CD8-positive, alpha-beta memory T cell (primary cell): ENCODE data around the gene ZNF530. TPM values are rescaled to one million over a fixed set of nuclear protein-coding genes. Genes with fewer than 3 reads are reported as not detected.

ENCODE experiments used
- CTCF ChIA-PET: fragments of 350-600 bp; sonication (Branson Sonifier 250); formaldehyde crosslinking; loops from one replicate; lab custom pipeline; 2021; ENCODE audit warnings: antibody characterized with exemption; lab: Charles Lee
- POLR2A ChIA-PET: fragments of 350-600 bp; sonication (Branson Sonifier 250); formaldehyde crosslinking; loops from one replicate; lab custom pipeline; 2021; ENCODE audit warnings: antibody characterized with exemption; lab: Charles Lee
- DNase-seq, 5 donors: peaks; one replicate each; pipeline versions ENCODE4 v3.0.0 to v3.0.0-alpha.2; 2020 to 2022; ENCODE audit warnings: mixed read lengths in 1 of 5
- H3K27ac ChIP-seq: one replicate; pipeline ENCODE4 v1.7.0; 2013; ENCODE audit warnings: low read depth, mild to moderate bottlenecking, low read length, moderate library complexity
- H3K27me3 ChIP-seq: 2 replicates; pipeline ENCODE4 v1.7.0; 2013; ENCODE audit warnings: low read length, mild to moderate bottlenecking; ENCODE audit not compliant: insufficient read depth, poor library complexity, severe bottlenecking
- H3K36me3 ChIP-seq: 2 replicates; pipeline ENCODE4 v1.7.0; 2013; ENCODE audit warnings: mild to moderate bottlenecking, low read length, moderate library complexity; ENCODE audit not compliant: insufficient read depth
- H3K4me1 ChIP-seq: 2 replicates; pipeline ENCODE4 v1.7.0; 2013; ENCODE audit warnings: mild to moderate bottlenecking, low read length, moderate library complexity; ENCODE audit not compliant: insufficient read depth
- H3K4me3 ChIP-seq: 2 replicates; pipeline ENCODE4 v1.7.0; 2013; ENCODE audit warnings: mild to moderate bottlenecking, low read length
- H3K9me3 ChIP-seq: 2 replicates; pipeline ENCODE4 v1.7.0; 2013; ENCODE audit warnings: mild to moderate bottlenecking, low read length
- H3K27ac Mint-ChIP-seq, 8 donors: one replicate each; pipeline ENCODE4 v1.8.0; 2020 to 2021; ENCODE audit warnings: mixed read lengths in 8 of 8, mild to moderate bottlenecking in 6 of 8, inconsistent platforms in 3 of 8, moderate library complexity in 3 of 8
- H3K27me3 Mint-ChIP-seq, 2 donors: one replicate each; pipeline ENCODE4 v1.8.0; 2020 to 2021; ENCODE audit warnings: mixed read lengths in 2 of 2, mild to moderate bottlenecking in 1 of 2, moderate library complexity in 1 of 2
- H3K36me3 Mint-ChIP-seq, 3 donors: one replicate each; pipeline ENCODE4 v1.8.0; 2020 to 2021; ENCODE audit warnings: mixed read lengths in 3 of 3, inconsistent platforms in 1 of 3, mild to moderate bottlenecking in 1 of 3
- H3K4me1 Mint-ChIP-seq, 3 donors: one replicate each; pipeline ENCODE4 v1.8.0; 2020 to 2021; ENCODE audit warnings: mixed read lengths in 3 of 3, inconsistent platforms in 1 of 3, mild to moderate bottlenecking in 1 of 3
- H3K4me3 Mint-ChIP-seq, 7 donors: one replicate each; pipeline ENCODE4 v1.8.0; 2020 to 2021; ENCODE audit warnings: mixed read lengths in 7 of 7, mild to moderate bottlenecking in 6 of 7, moderate library complexity in 4 of 7, inconsistent platforms in 2 of 7
- H3K9me3 Mint-ChIP-seq, 5 donors: one replicate each; pipeline ENCODE4 v1.8.0; 2020 to 2022; ENCODE audit warnings: mixed read lengths in 5 of 5, mild to moderate bottlenecking in 3 of 5, moderate library complexity in 2 of 5, inconsistent platforms in 1 of 5
- polyA plus RNA-seq: library from polyadenylated mRNA; unstranded; fragments of 300-500 nt; fragmentation: Illumina TruSeq; gene quantifications from one replicate; pipeline ENCODE4 v1.2.3, GENCODE V29; 2021
- total RNA-seq, 2 experiments: library from RNA; stranded (reverse); gene quantifications; one replicate each; pipeline ENCODE4 v1.2.3, GENCODE V29; 2021

The ZNF530 gene
- total and polyA plus RNA-seq, 3 experiments from 2014 or later = 6.2 to 12.6 (median 10.5) TPM

DNA sequence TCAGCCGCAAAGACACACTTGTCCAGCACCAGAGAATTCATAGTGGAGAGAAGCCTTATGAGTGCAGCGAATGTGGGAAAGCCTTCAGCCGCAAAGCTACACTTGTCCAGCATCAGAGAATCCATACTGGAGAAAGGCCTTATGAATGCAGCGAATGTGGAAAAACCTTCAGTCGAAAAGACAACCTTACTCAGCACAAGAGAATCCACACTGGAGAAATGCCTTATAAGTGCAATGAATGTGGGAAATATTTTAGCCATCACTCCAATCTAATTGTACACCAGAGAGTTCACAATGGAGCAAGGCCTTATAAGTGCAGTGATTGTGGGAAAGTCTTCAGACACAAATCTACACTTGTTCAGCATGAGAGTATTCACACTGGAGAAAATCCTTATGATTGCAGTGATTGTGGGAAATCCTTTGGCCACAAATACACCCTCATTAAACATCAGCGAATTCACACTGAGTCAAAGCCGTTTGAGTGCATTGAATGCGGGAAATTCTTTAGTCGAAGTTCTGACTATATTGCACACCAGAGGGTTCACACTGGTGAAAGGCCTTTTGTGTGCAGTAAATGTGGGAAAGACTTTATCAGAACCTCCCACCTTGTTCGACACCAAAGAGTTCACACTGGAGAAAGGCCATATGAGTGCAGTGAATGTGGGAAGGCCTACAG, 21.1 kb downstream of the ZNF530 start:
- Histone ChIP-seq H3K27me3 (no peaks in the 10 kb centered on the region), H3K4me3 (peak overlapping the region; percentile 18), H3K9me3 (peaks cover 97% of the 10 kb centered on the region), H3K36me3 (peaks cover 53% of the 10 kb centered on the region), H3K4me1 (no peaks in the 10 kb centered on the region), H3K27ac (no peak overlapping the region)
- DNase-seq = no peak
- H3K27me3 Mint-ChIP-seq = peaks cover 0 to 1% of the 10 kb centered on the region in 2 donors
- no peak overlapping the region for H3K27ac Mint-ChIP-seq
- H3K9me3 Mint-ChIP-seq = peaks cover 61 to 100% (median 97%) of the 10 kb centered on the region in 5 donors
- no peak overlapping the region for H3K4me3 Mint-ChIP-seq
- H3K4me1 Mint-ChIP-seq = peaks cover 17 to 23% (median 22%) of the 10 kb centered on the region in 3 donors
- ChIA-PET CTCF (no interaction called here), POLR2A (no interaction called here)
- peaks cover 48 to 85% (median 82%) of the 10 kb centered on the region in 3 donors for H3K36me3 Mint-ChIP-seq

DNA sequence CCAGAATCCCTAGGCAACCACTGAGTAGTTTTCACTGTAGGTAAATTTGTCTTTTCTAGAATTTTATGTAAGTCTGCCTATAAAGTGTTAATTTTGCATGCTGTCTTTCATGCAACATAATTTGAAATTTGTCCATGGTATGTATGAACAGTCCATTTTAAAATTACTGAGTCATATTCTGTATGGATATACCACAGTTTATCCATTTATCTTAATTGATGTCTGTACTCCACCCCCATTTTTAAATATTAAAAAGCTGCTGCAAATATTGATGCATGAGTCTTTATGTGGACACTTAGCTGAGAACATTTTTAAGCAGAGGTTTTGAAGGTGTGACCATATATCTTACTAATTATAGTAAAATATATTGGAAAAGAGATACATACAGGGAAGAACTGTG, 23.4 kb downstream of the ZNF530 start:
- Mint-ChIP-seq H3K9me3 (peaks cover 48 to 95% (median 90%) of the 10 kb centered on the region in 5 donors), H3K27me3 (peaks cover 0 to 1% of the 10 kb centered on the region in 2 donors), H3K4me1 (peaks cover 3 to 9% (median 4%) of the 10 kb centered on the region in 3 donors), H3K36me3 (peaks cover 34 to 62% (median 59%) of the 10 kb centered on the region in 3 donors), H3K4me3 (no peak overlapping the region), H3K27ac (no peak overlapping the region)
- POLR2A ChIA-PET = interaction anchor here (0.7 kb wide), 1 partner anchor 251 kb away, joined by 4 read pairs; no protein-coding TSS in a partner anchor
- no peak overlapping the region for H3K4me3 ChIP-seq
- H3K9me3 ChIP-seq = peaks cover 74% of the 10 kb centered on the region
- no peak for DNase-seq
- CTCF ChIA-PET = no interaction called here
- peaks cover 31% of the 10 kb centered on the region for H3K36me3 ChIP-seq
- no peaks in the 10 kb centered on the region for H3K27me3 ChIP-seq
- no peaks in the 10 kb centered on the region for H3K4me1 ChIP-seq
- H3K27ac ChIP-seq = no peak overlapping the region

DNA sequence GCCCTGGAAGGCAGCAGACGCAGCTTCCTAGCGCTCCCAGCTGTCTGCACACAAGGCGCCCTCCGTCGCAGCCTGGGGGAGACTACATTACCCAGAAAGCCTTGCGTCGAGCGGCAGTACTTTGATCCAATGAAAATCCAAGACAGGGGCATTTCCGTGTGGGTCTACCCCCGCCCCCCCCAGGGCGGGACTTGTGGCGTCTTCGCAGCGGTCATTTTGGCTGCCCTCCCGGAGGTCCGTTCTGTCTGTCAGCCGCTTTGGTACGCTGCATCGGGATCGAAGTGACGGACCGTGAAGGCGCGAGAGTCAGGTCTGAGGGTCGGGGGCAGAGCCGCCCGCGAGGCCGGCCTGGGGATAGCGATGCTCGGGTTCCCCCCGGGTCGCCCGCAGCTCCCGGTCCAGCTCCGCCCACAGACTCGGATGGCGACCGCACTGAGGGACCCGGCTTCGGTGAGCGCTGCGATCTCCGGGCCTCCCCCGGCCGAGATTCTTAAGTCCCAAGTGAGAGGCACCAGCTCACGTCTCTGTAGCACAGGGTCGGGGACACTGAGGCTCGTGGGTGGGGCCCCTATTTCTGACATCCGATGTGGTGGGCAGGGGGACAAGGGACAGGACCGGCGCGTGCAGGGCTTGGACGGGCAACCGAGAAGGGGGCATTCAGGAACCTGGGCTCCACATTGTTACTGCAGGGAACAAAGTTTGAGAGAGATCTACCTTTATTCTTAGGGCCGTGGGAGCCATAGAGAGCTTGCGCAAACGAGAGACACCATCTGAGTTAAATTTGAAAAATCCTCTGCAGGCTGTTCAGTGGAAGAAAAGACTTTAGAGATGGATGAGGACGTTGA, 33.5 kb downstream of the ZNF530 start, which contains the start of gene ZNF211:
Gene ZNF211 (plus strand): TSS at position 182 of the 845 bp plus-strand sequence. CDS start 179 bp downstream, at position 361.
- POLR2A ChIA-PET = interaction anchor here (0.7 to 1.5 kb wide), 4 partner anchors 16 to 76 kb away, joined by 3 to 9 read pairs (median 6); partner anchors contain the start of genes ZNF134, ZNF154 and ZNF530

DNA sequence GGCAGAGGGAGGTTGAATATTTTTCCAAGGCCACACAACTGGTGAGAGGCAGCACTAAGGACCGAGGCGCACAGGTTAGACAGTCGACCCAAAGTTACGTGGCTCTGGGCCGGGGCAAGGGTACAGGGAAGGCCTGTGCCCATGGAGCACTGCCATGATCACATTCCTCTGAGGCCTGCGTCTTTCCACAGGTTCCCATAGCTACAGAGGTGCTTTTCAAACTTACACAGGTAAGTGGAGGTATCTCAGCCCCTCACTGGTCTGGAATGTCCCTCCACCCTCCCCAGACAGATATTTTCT, 34.1 kb downstream of the ZNF530 start:
- CTCF ChIA-PET = interaction anchor here (1.0 to 1.5 kb wide), 2 partner anchors 227 to 369 kb away, joined by 3 read pairs; partner anchors contain the start of gene ZNF606
- H3K36me3 ChIP-seq = peaks cover 25% of the 10 kb centered on the region
- H3K27ac ChIP-seq = no peak overlapping the region
- H3K27me3 ChIP-seq = no peaks in the 10 kb centered on the region
- H3K9me3 ChIP-seq = peaks cover 26% of the 10 kb centered on the region
- Mint-ChIP-seq H3K4me3 (peak overlapping the region; percentile 89 to 98 (median 94)), H3K27me3 (no peaks in the 10 kb centered on the region), H3K27ac (peak overlapping the region in 7 of 8 donors; percentile 73 to 94 (median 91)), H3K36me3 (peaks cover 32 to 55% (median 54%) of the 10 kb centered on the region in 3 donors), H3K9me3 (peaks cover 24 to 49% (median 41%) of the 10 kb centered on the region in 5 donors), H3K4me1 (peaks cover 26 to 34% (median 34%) of the 10 kb centered on the region in 3 donors)
- no peak for DNase-seq
- POLR2A ChIA-PET = interaction anchor here (1.4 to 1.5 kb wide), 2 partner anchors 20 to 75 kb away, joined by 8 to 9 read pairs; partner anchors contain the start of genes ZNF134 and ZNF154
- H3K4me3 ChIP-seq = peak overlapping the region; percentile 91
- peaks cover 15% of the 10 kb centered on the region for H3K4me1 ChIP-seq

More for the DNA sequence above, 33.5 kb downstream of the ZNF530 start, which contains the start of gene ZNF211:
- H3K4me1 ChIP-seq = peaks cover 15% of the 10 kb centered on the region
- no peaks in the 10 kb centered on the region for H3K27me3 ChIP-seq
- H3K9me3 ChIP-seq = peaks cover 21% of the 10 kb centered on the region
- peak within 1 kb of the TSS; percentile 77 for H3K27ac ChIP-seq
- Mint-ChIP-seq H3K9me3 (peaks cover 18 to 48% (median 36%) of the 10 kb centered on the region in 5 donors), H3K36me3 (peaks cover 27 to 49% (median 49%) of the 10 kb centered on the region in 3 donors), H3K27ac (peak within 1 kb of the TSS; percentile 73 to 94 (median 90)), H3K27me3 (no peaks in the 10 kb centered on the region), H3K4me3 (peak within 1 kb of the TSS; percentile 89 to 98 (median 94)), H3K4me1 (peaks cover 26 to 34% (median 34%) of the 10 kb centered on the region in 3 donors)
- peak within 1 kb of the TSS; percentile 91 for H3K4me3 ChIP-seq
- CTCF ChIA-PET = interaction anchor here (1.0 to 1.5 kb wide), 3 partner anchors 19 to 369 kb away, joined by 3 to 9 read pairs (median 3); partner anchors contain the start of genes ZNF134 and ZNF606
- H3K36me3 ChIP-seq = peaks cover 25% of the 10 kb centered on the region
- peak; percentile 73 to 91 (median 84) for DNase-seq

DNA sequence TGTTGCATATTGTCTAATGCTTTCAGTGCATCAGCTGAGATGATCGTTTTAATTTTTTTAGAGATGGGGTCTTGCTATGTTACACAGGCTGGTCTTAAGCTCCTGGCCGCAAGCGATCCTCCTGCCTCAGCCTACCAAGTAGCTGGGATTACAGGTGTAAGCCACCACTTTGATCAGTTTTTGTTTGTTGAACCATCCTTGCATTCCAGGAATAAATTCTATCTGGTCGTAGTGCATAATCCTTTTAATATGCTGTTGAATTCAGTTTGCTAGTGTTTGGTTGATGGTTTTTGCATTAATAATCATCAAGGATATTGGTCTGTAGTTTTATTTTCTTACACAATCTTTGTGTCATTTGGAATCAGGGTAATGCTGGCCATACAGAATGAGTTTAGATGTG, 37.7 kb downstream of the ZNF530 start:
- peaks cover 39 to 77% (median 66%) of the 10 kb centered on the region in 5 donors for H3K9me3 Mint-ChIP-seq
- H3K4me1 ChIP-seq = peaks cover 15% of the 10 kb centered on the region
- H3K27me3 ChIP-seq = no peaks in the 10 kb centered on the region
- peak overlapping the region; percentile 7 for H3K4me3 ChIP-seq
- H3K9me3 ChIP-seq = peaks cover 58% of the 10 kb centered on the region
- peak overlapping the region in 1 of 7 donors; percentile 1 for H3K4me3 Mint-ChIP-seq
- peaks cover 55% of the 10 kb centered on the region for H3K36me3 ChIP-seq
- peaks cover 25 to 30% (median 29%) of the 10 kb centered on the region in 3 donors for H3K4me1 Mint-ChIP-seq
- no peaks in the 10 kb centered on the region for H3K27me3 Mint-ChIP-seq
- POLR2A ChIA-PET = no interaction called here
- no peak overlapping the region for H3K27ac Mint-ChIP-seq
- peak in 1 of 5 donors; percentile 4 for DNase-seq
- CTCF ChIA-PET = no interaction called here
- H3K36me3 Mint-ChIP-seq = peaks cover 64 to 90% (median 87%) of the 10 kb centered on the region in 3 donors
- H3K27ac ChIP-seq = no peak overlapping the region

DNA sequence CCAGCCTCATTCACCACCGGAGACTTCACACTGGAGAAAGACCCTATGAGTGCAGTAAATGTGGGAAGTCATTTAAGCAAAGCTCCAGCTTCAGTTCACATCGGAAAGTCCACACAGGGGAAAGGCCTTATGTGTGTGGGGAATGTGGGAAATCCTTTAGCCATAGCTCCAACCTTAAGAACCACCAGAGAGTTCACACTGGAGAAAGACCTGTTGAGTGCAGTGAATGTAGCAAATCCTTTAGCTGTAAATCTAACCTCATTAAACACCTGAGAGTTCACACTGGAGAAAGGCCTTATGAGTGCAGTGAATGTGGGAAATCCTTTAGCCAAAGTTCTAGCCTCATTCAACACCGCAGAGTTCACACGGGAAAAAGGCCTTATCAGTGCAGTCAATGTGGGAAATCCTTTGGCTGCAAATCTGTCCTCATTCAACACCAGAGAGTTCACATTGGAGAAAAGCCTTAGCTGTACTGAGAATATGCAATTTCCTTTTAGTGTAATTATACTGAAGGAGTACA, 42.1 kb downstream of the ZNF530 start:
- H3K4me3 Mint-ChIP-seq = no peak overlapping the region
- ChIA-PET POLR2A (no interaction called here), CTCF (no interaction called here)
- Histone ChIP-seq H3K27ac (no peak overlapping the region), H3K4me1 (no peaks in the 10 kb centered on the region), H3K9me3 (peaks cover 59% of the 10 kb centered on the region), H3K36me3 (peaks cover 42% of the 10 kb centered on the region), H3K27me3 (no peaks in the 10 kb centered on the region), H3K4me3 (peak overlapping the region; percentile 18)
- H3K27me3 Mint-ChIP-seq = no peaks in the 10 kb centered on the region
- DNase-seq = no peak
- peaks cover 50 to 80% (median 70%) of the 10 kb centered on the region in 3 donors for H3K36me3 Mint-ChIP-seq
- peaks cover 0 to 2% (median 0%) of the 10 kb centered on the region in 3 donors for H3K4me1 Mint-ChIP-seq
- peaks cover 40 to 95% (median 87%) of the 10 kb centered on the region in 5 donors for H3K9me3 Mint-ChIP-seq
- H3K27ac Mint-ChIP-seq = no peak overlapping the region

DNA sequence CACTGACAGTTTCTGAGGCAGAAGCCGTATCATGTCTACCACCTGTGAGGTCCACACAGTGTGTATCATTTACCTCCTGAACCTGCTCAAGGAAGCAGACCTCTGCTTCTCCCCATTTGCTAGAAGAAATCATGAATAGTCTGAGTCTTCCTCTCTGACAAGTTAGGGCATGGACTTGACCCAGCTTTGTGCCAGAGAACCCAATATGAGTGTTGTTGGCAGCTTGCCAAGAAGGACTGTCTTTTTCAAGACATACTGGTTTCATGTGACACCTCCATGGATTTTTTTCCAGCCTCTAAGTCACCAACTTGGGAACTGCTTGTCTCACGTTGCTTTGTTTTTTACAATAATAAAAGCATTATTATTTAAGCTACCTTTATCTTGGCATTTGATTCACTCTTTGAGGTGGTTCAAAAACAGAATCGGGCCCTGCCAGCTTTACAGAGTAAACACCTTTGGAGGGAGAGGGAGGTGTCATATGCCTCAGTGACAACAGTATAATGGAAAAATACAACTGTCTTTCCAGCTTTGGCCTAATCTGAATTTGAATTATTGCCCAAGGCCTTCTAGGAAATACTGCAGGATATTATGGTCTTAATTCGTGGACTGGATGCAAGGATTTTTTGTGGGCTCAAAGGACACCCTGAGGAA, 42.8 kb downstream of the ZNF530 start:
- Histone ChIP-seq H3K36me3 (peaks cover 35% of the 10 kb centered on the region), H3K9me3 (peaks cover 58% of the 10 kb centered on the region), H3K4me1 (no peaks in the 10 kb centered on the region), H3K27ac (no peak overlapping the region), H3K4me3 (peak overlapping the region; percentile 18), H3K27me3 (no peaks in the 10 kb centered on the region)
- peaks cover 0 to 2% (median 0%) of the 10 kb centered on the region in 3 donors for H3K4me1 Mint-ChIP-seq
- no peak overlapping the region for H3K27ac Mint-ChIP-seq
- H3K9me3 Mint-ChIP-seq = peaks cover 38 to 95% (median 82%) of the 10 kb centered on the region in 5 donors
- H3K4me3 Mint-ChIP-seq = peak overlapping the region in 1 of 7 donors; percentile 56
- no peaks in the 10 kb centered on the region for H3K27me3 Mint-ChIP-seq
- ChIA-PET CTCF (no interaction called here), POLR2A (no interaction called here)
- peaks cover 43 to 75% (median 62%) of the 10 kb centered on the region in 3 donors for H3K36me3 Mint-ChIP-seq
- DNase-seq = no peak
